Dermis blood vessel endothelial cell (primary cell): ENCODE results near the gene MARCHF9. TPM values are rescaled to one million over a fixed set of nuclear protein-coding genes. Genes with fewer than 3 reads are reported as not detected.
"Not testable (repeated sequence)": the region's sequence is repeated elsewhere in the genome, so short reads cannot be mapped to it uniquely, and the experiment has no call there.

ENCODE experiments used
- DNase-seq: peaks from one replicate; pipeline ENCODE4 v3.0.0; 2010
- total RNA-seq: library from RNA; depleted of rRNA; stranded (reverse); fragments of >200 nt; gene quantifications from 2 replicates; pipeline ENCODE4 v1.2.3, GENCODE V29; 2014

Gene MARCHF9
- total RNA-seq: 3.4 and 4.1 TPM in 2 replicates

DNA sequence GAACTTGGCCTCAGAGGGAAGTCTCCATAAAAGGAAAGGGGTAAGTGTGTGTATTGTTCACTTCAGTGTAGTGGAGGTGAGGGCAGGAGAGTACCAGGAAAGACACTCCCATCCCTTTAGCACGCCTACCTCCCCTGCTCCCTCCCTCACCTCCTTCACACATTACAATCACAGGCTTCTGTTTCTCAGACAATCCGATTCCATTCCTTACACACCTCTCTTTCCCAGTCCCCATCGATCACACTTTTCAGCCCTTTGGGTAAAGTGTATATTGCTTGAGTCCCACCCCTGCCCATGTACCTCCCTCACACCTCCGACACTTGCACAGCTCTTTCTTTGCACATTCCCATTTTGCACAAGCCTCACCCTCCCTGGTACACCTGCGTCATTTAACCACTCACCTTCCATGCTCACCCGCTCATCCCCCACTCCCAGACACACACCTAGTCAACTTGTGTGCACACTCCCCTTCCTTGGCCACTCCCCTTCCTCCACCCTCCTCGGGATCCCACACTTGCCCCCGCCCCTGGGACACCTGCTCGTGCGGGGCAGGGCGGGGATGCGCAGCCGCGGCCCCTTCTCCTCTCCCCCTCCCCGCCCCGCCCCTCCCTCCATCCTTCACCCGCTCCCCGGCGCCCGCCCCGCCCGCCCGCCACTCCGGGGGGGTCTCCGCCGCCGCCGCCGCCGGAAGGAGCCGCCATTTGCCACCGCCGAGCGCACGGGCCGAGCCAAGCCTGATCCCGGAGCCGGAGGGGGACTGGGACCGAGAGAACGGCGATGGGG, at the start of gene MARCHF9:
MARCHF9 (plus strand) TSS at position 693 of the 783 bp plus-strand sequence. CDS start 426 bp downstream, outside the sequence.
- no peak for DNase-seq

DNA sequence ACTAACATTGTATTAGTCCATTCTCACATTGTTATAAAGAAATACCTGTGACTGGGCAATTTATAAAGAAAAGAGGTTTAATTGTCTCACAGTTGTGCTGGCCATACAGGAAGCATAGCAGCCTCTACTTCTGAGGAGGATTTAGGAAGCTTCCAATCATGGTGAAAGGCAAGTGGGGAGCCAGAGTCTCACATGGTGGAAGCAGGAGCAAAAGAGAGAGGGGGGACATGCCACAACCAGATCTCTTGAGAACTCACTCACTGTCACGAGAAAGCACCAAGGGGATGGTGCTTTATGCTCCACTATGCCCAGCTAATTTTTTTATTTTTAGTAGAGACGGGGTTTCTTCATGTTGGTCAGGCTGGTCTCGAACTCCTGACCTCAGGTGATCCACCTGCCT, 47.7 kb upstream of the MARCHF9 start:
- no peak for DNase-seq

- no peak for DNase-seq
These were observed 46.6 kb upstream of the MARCHF9 start for GRCh38 chr12:57708296-57708695.

- DNase-seq: no peak
These were observed 42.2 kb upstream of the MARCHF9 start for GRCh38 chr12:57712701-57713100.

DNA sequence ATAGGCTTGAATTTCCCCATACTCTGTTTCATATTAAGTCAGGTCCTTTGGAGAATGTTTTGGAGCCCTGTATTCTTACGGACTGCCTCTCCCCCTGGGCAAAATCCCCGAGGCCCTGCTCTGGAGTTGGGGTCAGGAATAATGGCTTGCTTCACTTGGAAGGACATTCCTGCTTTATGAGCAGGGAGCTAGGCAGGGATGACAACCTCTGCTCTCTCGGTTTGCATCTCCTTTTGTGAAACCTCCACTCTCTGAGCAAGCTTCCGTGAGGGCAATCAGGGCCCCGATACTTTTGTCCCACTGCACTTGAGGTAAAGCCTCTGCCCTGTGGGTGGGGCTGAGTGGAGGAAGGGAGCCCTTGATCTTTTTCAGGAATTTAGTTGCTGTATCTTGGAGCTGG, 41.7 kb upstream of the MARCHF9 start:
- DNase-seq: no peak

DNA sequence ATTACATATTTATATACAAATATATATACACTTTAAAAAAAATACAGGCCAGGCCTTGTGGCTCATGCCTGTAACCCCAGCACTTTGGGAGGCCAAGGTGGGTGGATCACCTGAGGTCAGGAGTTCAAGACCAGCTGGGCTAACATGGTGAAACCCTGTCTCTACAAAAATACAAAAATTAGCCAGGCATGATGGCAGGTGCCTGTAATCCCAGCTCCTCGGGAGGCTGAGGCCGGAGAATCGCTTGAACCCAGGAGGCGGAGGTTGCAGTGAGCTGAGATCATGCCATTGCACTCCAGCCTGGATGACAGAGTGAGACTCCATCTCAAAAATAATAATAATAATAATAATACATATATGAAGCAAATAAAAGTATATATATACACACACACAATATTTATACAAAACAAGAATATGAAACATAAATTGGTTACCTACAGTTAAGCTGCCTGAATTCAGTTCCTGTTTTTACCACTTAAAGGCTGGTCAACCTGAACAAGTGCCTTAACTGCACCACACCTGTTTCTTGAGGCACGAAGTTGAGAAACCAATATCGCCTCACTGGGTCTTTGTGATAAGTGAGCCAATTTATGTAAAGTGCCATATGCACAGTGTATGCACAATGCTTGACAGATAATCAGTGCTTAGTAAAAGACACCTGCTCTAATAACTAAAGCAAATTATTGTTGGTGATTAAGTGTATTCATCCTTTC, 39.7 kb upstream of the MARCHF9 start:
- not testable (repeated sequence) for DNase-seq

DNA sequence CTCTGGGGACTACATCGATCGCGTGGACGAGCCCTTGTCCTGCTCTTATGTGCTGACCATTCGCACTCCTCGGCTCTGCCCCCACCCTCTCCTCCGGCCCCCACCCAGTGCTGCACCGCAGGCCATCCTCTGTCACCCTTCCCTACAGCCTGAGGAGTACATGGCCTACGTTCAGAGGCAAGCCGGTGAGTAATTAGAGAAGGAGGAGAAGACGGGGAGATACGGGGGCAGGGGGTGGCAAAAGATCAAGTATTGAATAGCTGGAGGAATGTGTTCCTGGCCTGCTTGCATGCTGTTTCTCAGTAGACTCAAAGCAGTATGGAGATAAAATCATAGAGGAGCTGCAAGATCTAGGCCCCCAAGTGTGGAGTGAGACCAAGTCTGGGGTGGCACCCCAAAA, 39.1 kb upstream of the MARCHF9 start:
- no peak for DNase-seq

DNA sequence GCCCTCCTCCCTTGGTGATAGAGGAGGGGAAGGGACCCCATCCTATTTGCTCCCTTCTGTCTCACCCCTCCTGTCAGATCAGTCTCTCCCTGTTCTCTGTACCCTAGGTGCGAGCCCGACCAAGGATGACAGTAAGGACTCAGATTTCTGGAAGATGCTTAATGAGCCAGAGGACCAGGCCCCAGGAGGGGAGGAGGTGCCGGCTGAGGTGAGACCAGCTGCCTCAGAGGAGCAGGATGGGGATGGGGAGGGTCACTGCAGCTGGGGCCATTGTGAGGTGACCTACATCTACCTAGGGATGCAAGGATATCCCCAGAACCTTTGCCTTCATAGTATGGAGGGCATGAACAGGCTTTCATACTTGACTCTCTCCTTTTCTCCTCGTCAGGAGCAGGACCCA, 38.6 kb upstream of the MARCHF9 start:
- DNase-seq: no peak

- DNase-seq: no peak
These were observed 37.8 kb upstream of the MARCHF9 start for GRCh38 chr12:57717131-57717530.

GRCh38 chr12:57717846-57718640, 36.9 kb upstream of the MARCHF9 start:
- DNase-seq: no peak

- DNase-seq: no peak
These were observed 36.0 kb upstream of the MARCHF9 start for GRCh38 chr12:57718641-57719528.

DNA sequence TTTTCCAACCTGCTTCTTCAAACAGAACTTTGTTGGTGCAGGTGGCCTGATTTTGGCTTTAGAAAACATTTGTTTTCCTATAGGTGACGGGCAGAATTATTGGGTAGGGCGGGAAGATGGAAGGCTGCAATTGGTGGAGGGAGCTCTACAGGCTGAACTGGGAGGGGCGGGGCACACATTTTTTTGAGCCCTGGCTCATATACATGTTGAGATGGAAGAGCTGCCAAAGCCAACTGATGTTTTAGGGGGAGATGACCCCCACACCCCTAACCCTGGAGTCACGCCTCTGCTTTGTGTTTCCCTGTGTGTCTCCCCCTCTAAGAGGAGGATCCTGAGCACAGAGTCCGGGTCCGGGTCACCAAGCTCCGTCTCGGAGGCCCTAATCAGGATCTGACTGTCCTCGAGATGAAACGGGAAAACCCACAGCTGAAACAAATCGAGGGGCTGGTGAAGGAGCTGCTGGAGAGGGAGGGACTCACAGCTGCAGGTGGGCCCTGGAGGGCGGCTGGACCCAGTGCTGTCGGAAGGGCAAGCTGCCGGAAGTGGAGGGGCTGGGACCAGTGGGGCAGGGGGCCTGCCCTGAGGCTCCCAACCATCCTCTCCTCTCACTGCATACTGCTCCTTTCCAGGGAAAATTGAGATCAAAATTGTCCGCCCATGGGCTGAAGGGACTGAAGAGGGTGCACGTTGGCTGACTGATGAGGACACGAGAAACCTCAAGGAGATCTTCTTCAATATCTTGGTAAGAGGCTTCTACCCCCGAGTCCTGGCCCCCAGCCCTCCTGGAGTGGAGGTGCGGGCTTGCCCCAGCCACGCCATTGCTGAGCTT, 34.9 kb upstream of the MARCHF9 start:
- no peak for DNase-seq

GRCh38 chr12:57720606-57721595, 34.0 kb upstream of the MARCHF9 start:
- DNase-seq: no peak

DNA sequence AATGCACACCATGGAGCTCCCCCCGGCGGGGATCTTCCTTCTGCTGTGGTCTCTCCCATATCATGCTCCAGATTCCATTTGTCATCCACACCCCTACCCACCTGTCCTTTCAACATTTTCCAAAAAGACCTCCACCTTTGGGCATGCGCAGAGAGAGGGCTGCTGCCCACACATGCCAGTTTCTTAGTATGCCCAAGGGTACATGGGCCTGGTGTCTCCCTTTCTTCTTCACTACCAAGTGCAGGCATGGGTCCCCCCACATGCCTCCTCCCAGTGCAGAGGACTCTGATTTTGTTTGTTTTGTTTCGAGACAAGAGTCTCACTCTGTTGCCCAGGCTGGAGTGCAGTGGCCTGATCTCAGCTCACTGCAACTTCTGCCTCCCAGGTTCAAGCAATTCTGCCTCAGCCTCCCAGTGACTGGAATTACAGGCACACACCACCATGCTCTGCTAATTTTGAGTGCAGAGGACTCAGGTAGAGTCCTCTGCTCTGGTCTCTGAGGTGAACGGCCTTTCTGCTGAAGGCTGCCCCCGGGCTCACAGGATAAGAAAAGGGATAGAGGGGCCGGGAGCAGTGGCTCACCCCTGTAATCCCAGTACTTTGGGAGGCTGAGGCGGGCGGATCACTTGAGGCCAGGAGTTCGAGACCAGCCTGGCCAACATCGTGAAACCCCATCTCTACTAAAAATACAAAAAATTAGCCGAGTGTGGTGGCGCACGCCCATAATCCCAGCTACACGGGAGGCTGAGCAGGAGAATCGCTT, 32.9 kb upstream of the MARCHF9 start:
- DNase-seq: not testable (repeated sequence)

DNA sequence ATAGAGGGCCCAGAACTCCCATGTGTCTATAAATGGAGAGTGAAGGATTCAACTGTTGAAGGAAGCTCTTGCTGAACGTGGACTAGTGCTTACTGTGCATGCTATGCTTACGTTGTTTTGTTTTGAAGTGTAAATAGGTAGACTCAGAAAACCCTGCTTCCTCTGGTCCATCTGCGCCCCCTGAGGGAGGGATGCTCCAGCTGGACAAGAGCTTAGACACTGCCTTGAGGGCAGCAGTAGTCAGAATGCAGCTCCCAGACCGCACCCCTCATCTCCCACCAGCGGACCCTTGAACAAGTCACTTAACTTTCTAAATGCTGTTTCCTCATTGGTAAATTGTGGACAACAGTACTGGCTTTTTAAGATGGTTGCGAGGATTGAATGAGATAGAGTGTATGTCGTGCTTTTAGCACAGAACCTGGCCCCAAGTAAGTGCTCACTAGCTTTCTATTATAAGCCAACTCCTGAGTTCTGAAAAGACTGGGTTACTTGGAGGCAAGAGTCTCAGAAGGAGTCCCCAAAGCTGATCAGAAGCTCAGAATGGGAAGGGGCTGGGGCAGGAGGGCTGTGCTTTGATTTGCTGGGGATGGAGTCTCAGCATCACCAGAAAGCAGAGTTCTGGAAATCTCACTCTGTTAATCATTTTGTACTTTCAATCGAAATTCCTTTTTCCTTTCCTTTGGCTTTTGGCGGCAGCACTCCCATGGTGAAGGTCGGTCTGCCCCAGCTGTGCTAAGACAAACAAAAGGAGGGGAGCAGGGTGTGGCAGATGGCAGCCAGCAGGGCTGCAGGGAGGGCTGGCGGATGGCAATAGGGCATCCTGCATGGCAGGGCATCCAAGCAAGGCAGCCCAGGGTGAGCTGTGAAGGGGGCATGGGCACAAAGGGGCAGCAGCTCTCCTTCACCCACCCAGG, 31.9 kb upstream of the MARCHF9 start:
- DNase-seq: no peak

DNA sequence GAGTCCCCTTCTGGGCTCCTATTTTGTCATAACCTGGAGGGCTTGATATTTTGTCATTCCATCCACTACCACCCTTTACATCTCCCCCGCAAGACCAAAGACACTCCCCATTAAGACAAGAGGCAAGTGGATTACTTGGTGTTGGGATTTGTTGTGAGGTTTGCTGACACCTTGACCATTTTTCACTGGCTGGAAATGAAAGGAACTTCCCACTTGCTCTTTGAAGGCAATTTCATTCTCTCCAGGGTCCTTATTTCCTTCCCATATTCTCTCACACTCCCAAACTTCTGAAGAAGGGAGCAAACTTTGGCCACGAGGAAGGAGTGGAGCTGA, 31.3 kb upstream of the MARCHF9 start:
- no peak for DNase-seq

DNA sequence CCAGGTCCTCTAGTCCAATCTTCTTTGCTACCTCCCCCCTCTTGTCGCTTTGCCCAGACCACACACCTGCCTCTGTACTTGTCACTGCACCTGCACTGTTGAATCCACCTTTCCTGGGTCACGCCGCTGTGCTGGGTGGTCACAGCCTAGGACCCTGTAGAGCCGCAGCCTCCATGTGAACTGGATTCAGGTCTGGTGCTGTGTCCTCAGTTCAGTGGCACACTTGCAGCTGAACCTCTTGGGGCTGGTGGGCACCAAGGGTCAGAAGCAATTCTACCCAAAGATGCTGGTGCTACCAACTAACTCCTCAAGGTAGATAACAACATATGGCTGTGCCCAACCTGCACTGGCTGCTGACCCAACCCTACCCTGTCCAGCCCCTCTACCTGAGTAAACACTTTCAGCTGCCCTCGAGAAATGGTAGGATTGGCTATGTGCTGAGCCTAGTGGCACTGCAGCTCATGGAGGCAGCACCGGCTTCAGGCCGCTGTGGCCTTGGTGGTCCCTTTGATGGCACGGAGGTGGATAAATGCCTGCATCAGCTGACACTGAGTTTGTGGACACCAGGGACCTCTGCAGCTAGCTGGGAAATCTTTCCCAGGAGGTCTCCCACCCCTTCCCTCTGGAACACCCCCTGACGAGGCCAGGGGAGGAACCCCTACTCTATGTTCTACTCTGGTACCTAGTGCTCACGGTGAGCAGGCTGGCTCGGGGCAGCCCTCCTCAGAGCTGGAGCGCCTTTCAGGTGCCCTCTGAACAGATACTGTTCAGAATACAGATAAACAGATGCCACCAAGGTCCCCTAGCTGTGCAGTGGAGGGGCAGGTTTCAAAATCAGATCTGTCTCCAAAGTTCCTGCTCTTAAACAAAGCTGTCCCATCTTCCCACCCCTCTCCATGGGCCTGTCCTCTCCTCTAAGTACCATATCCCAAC, 30.6 kb upstream of the MARCHF9 start:
- DNase-seq: no peak
